B cell (primary cell): ENCODE measurements around the gene TRMT10A. TPM values are rescaled to one million over a fixed set of nuclear protein-coding genes. Genes with fewer than 3 reads are reported as not detected.

ENCODE experiments used
- ATAC-seq: fragments of 200-7000 bp; cut with Tn5 transposase; one replicate; pipeline ENCODE4 v1.10.0; 2021; ENCODE audit warnings: low read depth, mild to moderate bottlenecking, moderate number of reproducible peaks, moderate library complexity
- CTCF ChIA-PET: fragments of 350-600 bp; sonication (Branson Sonifier 250); formaldehyde crosslinking; loops from one replicate; lab custom pipeline; 2021; ENCODE audit warnings: antibody characterized with exemption, inconsistent platforms; lab: Charles Lee
- POLR2A ChIA-PET: fragments of 350-600 bp; sonication (Branson Sonifier 250); formaldehyde crosslinking; loops from one replicate; lab custom pipeline; 2021; ENCODE audit warnings: antibody characterized with exemption; lab: Charles Lee
- DNase-seq: peaks from one replicate; pipeline ENCODE4 v3.0.0; 2013
- H2AFZ ChIP-seq: 2 replicates; pipeline ENCODE4 v1.6.1; 2012; ENCODE audit warnings: mild to moderate bottlenecking, low read depth, low read length; ENCODE audit not compliant: insufficient read depth, poor library complexity, severe bottlenecking
- H3K27ac ChIP-seq, 2 donors: 1 replicate in 1 of 2; 2 replicates in 1 of 2; pipeline ENCODE4 v1.5.1; 2012 to 2013; ENCODE audit warnings: low read length in 2 of 2, mild to moderate bottlenecking in 2 of 2, moderate library complexity in 1 of 2
- H3K27me3 ChIP-seq, 4 experiments: fragments of 200-600 bp in 1 of 4; sonication (generic) in 1 of 4; replicated peaks in 1 of 4; 1 replicate in 2 of 4; 2 replicates in 2 of 4; pipeline versions ENCODE4 v1.6.1 to v1.7.0; 2013 to 2016; ENCODE audit warnings: low read length in 3 of 4, mild to moderate bottlenecking in 2 of 4, mixed read lengths in 1 of 4, moderate library complexity in 1 of 4; ENCODE audit not compliant: insufficient read depth in 4 of 4, control insufficient read depth in 3 of 4; ENCODE audit errors: control extremely low read depth in 1 of 4
- H3K36me3 ChIP-seq, 2 experiments: replicated peaks in 1 of 2; 1 replicate in 1 of 2; 2 replicates in 1 of 2; pipeline versions ENCODE4 v1.6.1 to v1.7.1; 2013; ENCODE audit warnings: low read length in 1 of 2; ENCODE audit not compliant: insufficient read depth in 2 of 2, control insufficient read depth in 1 of 2; ENCODE audit errors: control extremely low read depth in 1 of 2, extremely low read depth in 1 of 2
- H3K4me1 ChIP-seq, 2 donors: fragments of 200-600 bp in 1 of 2; sonication (generic) in 1 of 2; 1 replicate in 1 of 2; 2 replicates in 1 of 2; pipeline versions ENCODE4 v1.5.1 to v1.6.1; 2013 to 2017; ENCODE audit warnings: low read length in 2 of 2; ENCODE audit not compliant: control insufficient read depth in 2 of 2, insufficient read depth in 2 of 2
- H3K4me2 ChIP-seq: replicated peaks from 2 replicates; pipeline ENCODE3; 2012; ENCODE audit warnings: mild to moderate bottlenecking, low read depth, low read length; ENCODE audit not compliant: poor library complexity, severe bottlenecking
- H3K4me3 ChIP-seq, 5 experiments: fragments of 200-600 bp in 1 of 5; sonication (generic) in 1 of 5; 1 replicate in 3 of 5; 2 replicates in 2 of 5; pipeline versions ENCODE4 v1.5.1 to v1.7.0; 2011 to 2016; ENCODE audit warnings: low read length in 4 of 5, mild to moderate bottlenecking in 4 of 5, low read depth in 2 of 5, control low read depth in 1 of 5, moderate library complexity in 1 of 5; ENCODE audit not compliant: insufficient read depth in 1 of 5; ENCODE audit errors: control extremely low read depth in 1 of 5, extremely low read depth in 1 of 5
- H3K79me2 ChIP-seq: fragments of 200-600 bp; sonication (generic); one replicate; pipeline ENCODE4 v1.6.0; 2016; ENCODE audit warnings: low read length; ENCODE audit not compliant: control insufficient read depth, insufficient read depth
- H3K9ac ChIP-seq: fragments of 200-600 bp; sonication (generic); 2 replicates; pipeline ENCODE4 v1.6.1; 2017; ENCODE audit warnings: mild to moderate bottlenecking, low read length, moderate library complexity
- H3K9me3 ChIP-seq, 3 donors: one replicate each; pipeline versions ENCODE4 v1.6.1 to v1.7.1; 2013; ENCODE audit warnings: low read length in 2 of 3; ENCODE audit not compliant: control insufficient read depth in 2 of 3, insufficient read depth in 1 of 3; ENCODE audit errors: control extremely low read depth in 1 of 3
- H4K20me1 ChIP-seq: 2 replicates; pipeline ENCODE4 v1.6.0; 2012; ENCODE audit warnings: mild to moderate bottlenecking, low read length; ENCODE audit not compliant: insufficient read depth, control insufficient read depth, poor library complexity, severe bottlenecking
- H3K27ac Mint-ChIP-seq: one replicate; pipeline ENCODE4 v1.8.0; 2021; ENCODE audit warnings: mixed read lengths
- H3K27me3 Mint-ChIP-seq: one replicate; pipeline ENCODE4 v1.8.0; 2021; ENCODE audit warnings: mixed read lengths
- H3K4me1 Mint-ChIP-seq: one replicate; pipeline ENCODE4 v1.8.0; 2021; ENCODE audit warnings: mixed read lengths
- H3K4me3 Mint-ChIP-seq: one replicate; pipeline ENCODE4 v1.8.0; 2021; ENCODE audit warnings: mixed read lengths
- H3K9me3 Mint-ChIP-seq: one replicate; pipeline ENCODE4 v1.8.0; 2022; ENCODE audit warnings: mixed read lengths; ENCODE audit not compliant: insufficient read depth
- CTCF ChIP-seq: fragments of 200-600 bp; IDR thresholded peaks from one replicate; pipeline ENCODE4 v1.8.0; 2022; ENCODE audit warnings: antibody characterized with exemption, mild to moderate bottlenecking
- EZH2 ChIP-seq: IDR thresholded peaks from 2 replicates; pipeline ENCODE4 v1.6.1; 2012; ENCODE audit warnings: borderline replicate concordance, low read depth, mild to moderate bottlenecking, moderate library complexity, low read length; ENCODE audit not compliant: insufficient read depth, poor library complexity, severe bottlenecking
- WGBS: methylation state at CpG from one replicate; pipeline ENCODE4 v1.1.5; 2013; ENCODE audit warnings: missing lambda C conversion rate; ENCODE audit not compliant: insufficient coverage; 5-methylcytosine and 5-hydroxymethylcytosine counted together
- intact Hi-C: fragments of 100-400 bp; cut with micrococcal nuclease; formaldehyde crosslinking; loops from one replicate; pipeline ENCODE4 v1.10.0; 2022
- polyA plus RNA-seq: library from polyadenylated mRNA; depleted of rRNA; stranded (reverse); fragments of >200 nt; gene quantifications from 2 replicates; pipeline ENCODE4 v1.2.3, GENCODE V29; 2012
- total RNA-seq, 2 donors: library from RNA; stranded (reverse); fragments of 120-200 nt in 1 of 2; gene quantifications; 1 replicate in 1 of 2; 2 replicates in 1 of 2; pipeline versions ENCODE4 v1.2.3 to v1.2.4, GENCODE V29; 2013 to 2022

TRMT10A gene
- total and polyA plus RNA-seq, 2 donors (not counting 1 experiment from before 2014, with no cell fraction given), result 1.4 to 5.5 TPM

- H3K27ac ChIP-seq, result no peak overlapping the region
- H3K36me3 ChIP-seq, result no peaks in the 10 kb centered on the region
- ChIA-PET CTCF (interaction anchor here (1.4 to 1.7 kb wide), 3 partner anchors 9 to 311 kb away, joined by 4 read pairs; partner anchors contain the start of gene TRMT10A), POLR2A (interaction anchor here (0.8 kb wide), 1 partner anchor 11 kb away, joined by 3 read pairs; no protein-coding TSS in a partner anchor)
- WGBS, result no CpG with 5 or more reads among the region's 1 CpG
- no peaks in the 10 kb centered on the region for H3K79me2 ChIP-seq
- no peak for TF ChIP-seq CTCF
- TF ChIP-seq EZH2, result no peak
- DNase-seq, result no peak
- peaks cover 0 to 19% (median 3%) of the 10 kb centered on the region in 4 experiments for H3K27me3 ChIP-seq
- Mint-ChIP-seq H3K4me3 (no peak overlapping the region), H3K9me3 (no peaks in the 10 kb centered on the region), H3K27ac (no peak overlapping the region), H3K4me1 (peaks cover 10% of the 10 kb centered on the region), H3K27me3 (peaks cover 17% of the 10 kb centered on the region)
- H3K4me2 ChIP-seq, result no peak overlapping the region
- no peaks in the 10 kb centered on the region for H3K9me3 ChIP-seq
- H2AFZ ChIP-seq, result no peak overlapping the region
- intact Hi-C loops, result no loop called here
- H3K4me3 ChIP-seq, result no peak overlapping the region
- no peaks in the 10 kb centered on the region for H4K20me1 ChIP-seq
- no peak overlapping the region for H3K9ac ChIP-seq
- ATAC-seq, result no peak
- H3K4me1 ChIP-seq, result peaks cover 6 to 11% of the 10 kb centered on the region in 2 donors
Observed at GRCh38 chr4:99573735-99574368, 10.0 kb upstream of the TRMT10A start.
